IMR-90 (cell line): Measurements from ENCODE around the gene UGGT1. TPM values are rescaled to one million over a fixed set of nuclear protein-coding genes. Genes with fewer than 3 reads are reported as not detected.
"Not testable (repeated sequence)": the region's sequence is repeated elsewhere in the genome, so short reads cannot be mapped to it uniquely, and the experiment has no call there.

ENCODE experiments used
- ATAC-seq: fragments of 200-7000 bp; cut with Tn5 transposase; 2 replicates; pipeline ENCODE4 v1.9.1; 2020; ENCODE audit warnings: low read depth, mild to moderate bottlenecking, moderate library complexity
- BruUV-seq: library from RNA; stranded (reverse); fragments of 400-500 nt; replicated peaks from 2 replicates; lab custom pipeline; 2021; lab: Mats Ljungman, UMichigan
- CTCF ChIA-PET: fragments of 300-600 bp; formaldehyde crosslinking; extraction: SDS; loops from one replicate; lab custom pipeline; 2021; ENCODE audit warnings: antibody characterized with exemption; lab: Yijun Ruan, JAX
- POLR2A ChIA-PET: fragments of 300-600 bp; sonication (Branson Sonifier 250); formaldehyde crosslinking; loops from one replicate; lab custom pipeline; 2022; ENCODE audit warnings: antibody characterized with exemption; ENCODE audit not compliant: unreplicated experiment; lab: Charles Lee
- DNase-seq: peaks from one replicate; pipeline ENCODE4 v3.0.0; 2013
- H2AFZ ChIP-seq: replicated peaks from 2 replicates; pipeline ENCODE3; 2013; ENCODE audit warnings: low read length, mild to moderate bottlenecking; ENCODE audit not compliant: poor library complexity
- H2AK5ac ChIP-seq: 2 replicates; pipeline ENCODE4 v1.6.1; 2013; ENCODE audit warnings: low read depth, low read length, inconsistent platforms
- H2AK9ac ChIP-seq: replicated peaks from 2 replicates; pipeline ENCODE3; 2013; ENCODE audit warnings: mild to moderate bottlenecking, low read depth, low read length, moderate library complexity; ENCODE audit not compliant: poor library complexity
- H2BK120ac ChIP-seq: 2 replicates; pipeline ENCODE4 v1.6.1; 2013; ENCODE audit warnings: low read depth, low read length, inconsistent platforms
- H2BK15ac ChIP-seq: 3 replicates; pipeline ENCODE4 v1.6.1; 2013; ENCODE audit warnings: low read depth, low read length, inconsistent platforms
- H2BK20ac ChIP-seq: 2 replicates; pipeline ENCODE4 v1.6.1; 2013; ENCODE audit warnings: low read depth, mild to moderate bottlenecking, inconsistent platforms, low read length, moderate library complexity
- H2BK5ac ChIP-seq: 2 replicates; pipeline ENCODE4 v1.6.1; 2013; ENCODE audit warnings: mild to moderate bottlenecking, low read depth, low read length, inconsistent platforms; ENCODE audit not compliant: poor library complexity, severe bottlenecking
- H3K14ac ChIP-seq: replicated peaks from 2 replicates; pipeline ENCODE4 v1.6.1; 2013; ENCODE audit warnings: low read depth, low read length, inconsistent platforms
- H3K18ac ChIP-seq: 2 replicates; pipeline ENCODE4 v1.6.1; 2013; ENCODE audit warnings: low read depth, low read length, control low read depth
- H3K23ac ChIP-seq: 2 replicates; pipeline ENCODE4 v1.6.1; 2013; ENCODE audit warnings: low read depth, low read length, inconsistent platforms
- H3K27ac ChIP-seq: 2 replicates; pipeline ENCODE4 v1.5.1; 2013; ENCODE audit warnings: mild to moderate bottlenecking, control low read depth, low read length; ENCODE audit not compliant: insufficient read depth
- H3K27me3 ChIP-seq: 2 replicates; pipeline ENCODE4 v1.6.1; 2013; ENCODE audit warnings: low read length; ENCODE audit not compliant: control insufficient read depth, insufficient read depth
- H3K36me3 ChIP-seq: 2 replicates; pipeline ENCODE4 v1.6.1; 2013; ENCODE audit warnings: low read length, mixed read lengths; ENCODE audit not compliant: control insufficient read depth, insufficient read depth
- H3K4ac ChIP-seq: 2 replicates; pipeline ENCODE4 v1.6.1; 2013; ENCODE audit warnings: low read depth, low read length, inconsistent platforms
- H3K4me1 ChIP-seq: 2 replicates; pipeline ENCODE4 v1.6.1; 2013; ENCODE audit warnings: low read length, mixed read lengths; ENCODE audit not compliant: control insufficient read depth, insufficient read depth
- H3K4me2 ChIP-seq: 2 replicates; pipeline ENCODE4 v1.6.1; 2013; ENCODE audit warnings: low read depth, mild to moderate bottlenecking, control low read depth, low read length, moderate library complexity
- H3K4me3 ChIP-seq: 2 replicates; pipeline ENCODE4 v1.5.1; 2013; ENCODE audit warnings: low read depth, mild to moderate bottlenecking, control low read depth, low read length, moderate library complexity; ENCODE audit not compliant: insufficient read depth
- H3K56ac ChIP-seq: 2 replicates; pipeline ENCODE4 v1.6.1; 2013; ENCODE audit warnings: low read length, inconsistent platforms; ENCODE audit not compliant: insufficient read depth; ENCODE audit errors: extremely low read depth
- H3K79me1 ChIP-seq, 2 experiments: 2 replicates each; pipeline ENCODE4 v1.6.1; 2013; ENCODE audit warnings: low read length in 2 of 2, inconsistent platforms in 1 of 2, low read depth in 1 of 2
- H3K9ac ChIP-seq: 2 replicates; pipeline ENCODE4 v1.6.1; 2013; ENCODE audit warnings: low read depth, low read length, control low read depth
- H3K9me1 ChIP-seq: 2 replicates; pipeline ENCODE4 v1.6.1; 2013; ENCODE audit warnings: low read length, inconsistent platforms; ENCODE audit not compliant: insufficient read depth
- H3K9me3 ChIP-seq: 2 replicates; pipeline ENCODE4 v1.6.1; 2013; ENCODE audit warnings: low read length; ENCODE audit not compliant: control insufficient read depth, insufficient read depth
- H4K20me1 ChIP-seq: 2 replicates; pipeline ENCODE4 v1.6.1; 2013; ENCODE audit warnings: low read length, inconsistent platforms; ENCODE audit not compliant: insufficient read depth
- H4K5ac ChIP-seq: 2 replicates; pipeline ENCODE4 v1.6.1; 2013; ENCODE audit warnings: mild to moderate bottlenecking, low read depth, low read length, control low read depth
- H4K8ac ChIP-seq, 2 experiments: 2 replicates each; pipeline ENCODE4 v1.6.1; 2013; ENCODE audit warnings: low read depth in 2 of 2, low read length in 2 of 2, control low read depth in 1 of 2, inconsistent platforms in 1 of 2
- H4K91ac ChIP-seq: 2 replicates; pipeline ENCODE4 v1.6.1; 2013; ENCODE audit warnings: low read depth, low read length, inconsistent platforms; ENCODE audit not compliant: insufficient read depth
- WGBS, 2 experiments: methylation state at CpG; one replicate each; pipeline versions ENCODE4 v1.1.5 to v1.1.7; 2013; ENCODE audit warnings: missing lambda C conversion rate in 2 of 2; ENCODE audit not compliant: insufficient read length in 1 of 2; ENCODE audit errors: extremely low coverage in 2 of 2; 5-methylcytosine and 5-hydroxymethylcytosine counted together
- dilution Hi-C: fragments of 300-500 bp; cut with HindIII; formaldehyde crosslinking; loops from one replicate; pipeline ENCODE4 v1.14.3; 2018; ENCODE audit warnings: low sequenced_read_pairs; ENCODE audit not compliant: unreplicated experiment
- in situ Hi-C: fragments of 300-500 bp; cut with MboI; formaldehyde crosslinking; loops from 3 replicates; pipeline ENCODE4 v1.14.3; 2019; ENCODE audit warnings: low sequenced_read_pairs, inconsistent platforms, mixed read lengths
- intact Hi-C: fragments of 100-400 bp; cut with micrococcal nuclease; formaldehyde crosslinking; loops from 2 replicates; pipeline ENCODE4 v1.10.0; 2022
- polyA plus RNA-seq, 3 experiments: library from polyadenylated mRNA; depleted of rRNA; stranded (reverse); fragments of >200 nt; gene quantifications; 2 replicates each; pipeline ENCODE4 v1.2.3, GENCODE V29; 2012; ENCODE audit warnings: low replicate concordance in 1 of 3
- total RNA-seq: library from RNA; depleted of rRNA; stranded (reverse); fragments of >200 nt; gene quantifications from 2 replicates; pipeline ENCODE4 v1.2.3, GENCODE V29; 2012

UGGT1 gene
- total and polyA plus RNA-seq, 2 of the 4 experiments (the other 2 are of a cell fraction), result 26.1 to 71.3 TPM

DNA sequence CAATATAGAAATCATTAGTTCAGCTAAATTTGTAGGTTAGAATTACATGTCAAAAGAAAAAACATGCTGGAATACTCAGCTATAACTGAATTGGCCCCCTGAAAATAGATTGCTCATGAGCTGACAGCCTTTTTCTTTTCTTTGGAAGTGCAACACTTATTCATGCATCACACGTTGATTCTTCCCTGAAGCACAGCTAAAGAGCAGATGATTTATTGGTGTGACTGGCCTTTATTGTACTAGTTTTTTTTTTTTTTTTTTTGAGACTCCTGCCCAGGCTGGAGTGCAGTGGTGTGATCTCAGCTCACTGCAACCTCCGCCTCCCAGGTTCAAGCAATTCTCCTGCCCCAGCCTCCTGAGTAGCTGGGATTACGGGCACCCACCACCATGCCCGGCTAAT is 83.1 kb downstream of the UGGT1 start:
- in situ Hi-C loops, result loop anchor here (25.0 kb wide), 1 partner anchor 1688 kb away; no protein-coding TSS in a partner anchor
- H2BK120ac ChIP-seq, H2BK20ac ChIP-seq, H3K4me3 ChIP-seq, H4K20me1 ChIP-seq, H3K14ac ChIP-seq, H2BK5ac ChIP-seq, H2AFZ ChIP-seq, H3K9ac ChIP-seq, H4K8ac ChIP-seq, H3K23ac ChIP-seq, H3K27me3 ChIP-seq, H3K27ac ChIP-seq, ATAC-seq, DNase-seq, H2BK15ac ChIP-seq, H2AK5ac ChIP-seq, dilution Hi-C loops, intact Hi-C loops, BruUV-seq, H4K5ac ChIP-seq, H3K56ac ChIP-seq, H3K9me3 ChIP-seq, H3K79me1 ChIP-seq, POLR2A ChIA-PET, H3K4ac ChIP-seq, H4K91ac ChIP-seq, H3K9me1 ChIP-seq, H2AK9ac ChIP-seq, H3K18ac ChIP-seq, H3K4me2 ChIP-seq: not testable (repeated sequence)
- peaks cover 12% of the 10 kb centered on the region for H3K4me1 ChIP-seq
- WGBS, 2 experiments, result no CpG with 5 or more reads among the region's 4 CpGs
- H3K36me3 ChIP-seq, result peaks cover 31% of the 10 kb centered on the region
- CTCF ChIA-PET, result interaction anchor here (0.8 kb wide), 1 partner anchor 565 kb away, joined by 3 read pairs; no protein-coding TSS in a partner anchor
